D341Med (cell line): ENCODE measurements around the gene PPIL1.

Experiments
- DNase-seq: peaks from one replicate; pipeline ENCODE4 v3.0.0; 2012; ENCODE audit warnings: low spot score

The PPIL1 gene

GRCh38 chr6:36888654-36889481 lies 14.3 kb upstream of the PPIL1 start:
- no peak for DNase-seq

- no peak for DNase-seq
Measured at GRCh38 chr6:36888115-36888643, 13.6 kb upstream of the PPIL1 start.

GRCh38 chr6:36886950-36887618 lies 12.5 kb upstream of the PPIL1 start:
- no peak for DNase-seq

DNA sequence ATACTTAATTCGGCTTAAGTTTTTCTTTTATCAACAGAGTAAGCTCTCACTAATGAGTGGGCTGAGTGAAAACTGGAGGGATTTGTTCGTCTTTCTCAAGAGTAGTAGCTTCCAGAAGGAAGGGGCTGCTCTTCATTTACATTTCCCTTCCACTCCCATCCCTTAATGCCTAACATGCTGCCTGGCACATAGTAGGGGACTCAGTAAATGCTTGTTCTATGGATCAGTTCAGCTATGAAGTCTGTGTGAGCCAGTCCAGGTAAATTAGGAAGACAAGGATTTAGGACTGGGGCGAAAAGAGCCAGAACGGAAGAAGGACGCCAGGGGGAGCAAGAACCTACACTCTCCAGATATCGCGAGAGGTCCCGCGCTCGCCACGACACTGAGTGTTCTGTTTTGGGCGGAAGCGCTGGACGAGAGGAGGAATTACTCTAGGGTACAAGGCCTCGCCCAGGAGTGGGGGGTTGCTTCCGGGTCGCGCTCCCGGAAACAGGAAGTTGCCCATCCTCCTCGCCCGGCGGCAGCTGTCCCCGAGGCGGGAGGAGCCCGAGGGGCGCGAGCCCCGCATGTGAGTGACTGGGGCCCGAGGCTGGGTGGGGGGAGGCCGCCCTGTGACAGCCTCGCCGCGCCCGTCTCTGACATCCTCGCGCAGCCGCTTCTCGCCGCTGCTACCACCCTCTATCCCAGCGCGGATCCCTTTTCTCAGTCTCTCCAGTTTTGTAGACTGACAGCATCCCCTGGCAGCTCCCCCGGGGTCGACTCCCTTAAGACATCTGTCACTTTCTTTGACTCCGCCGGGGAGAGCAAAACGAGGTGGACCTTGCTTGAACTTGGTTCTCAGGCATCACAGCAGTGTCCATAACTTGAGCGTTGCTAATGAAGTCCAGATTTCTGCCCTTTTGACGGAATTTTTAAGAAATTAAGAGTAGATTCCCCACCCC lies 11.1 kb upstream of the PPIL1 start, which contains the start of gene C6orf89:
C6orf89 (plus strand) TSS at position 492 of the 941 bp plus-strand sequence. CDS start 13,493 bp downstream, outside the sequence.
- peak; percentile 92 for DNase-seq

DNA sequence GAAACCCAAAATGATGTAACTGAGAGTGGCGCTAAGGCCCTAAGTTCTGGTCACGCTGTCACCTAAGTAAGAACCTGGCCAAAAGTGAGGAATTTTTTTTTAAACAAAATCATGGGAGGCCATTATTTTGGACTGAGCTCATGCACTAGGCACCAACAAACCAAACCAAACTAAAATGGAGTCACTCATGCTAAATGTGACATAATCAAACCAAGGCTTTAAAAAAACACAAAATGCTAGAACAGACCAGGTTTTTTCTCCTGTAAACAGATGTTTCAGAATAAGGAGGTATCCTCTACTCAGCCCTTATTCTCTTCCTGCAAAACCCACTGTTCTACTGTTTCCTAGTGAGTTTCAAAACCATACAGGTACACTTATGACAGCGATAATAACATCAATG lies 10.0 kb upstream of the PPIL1 start:
- no peak for DNase-seq

- no peak for DNase-seq
Measured at GRCh38 chr6:36875250-36875633, 639 bp upstream of the PPIL1 start.

DNA sequence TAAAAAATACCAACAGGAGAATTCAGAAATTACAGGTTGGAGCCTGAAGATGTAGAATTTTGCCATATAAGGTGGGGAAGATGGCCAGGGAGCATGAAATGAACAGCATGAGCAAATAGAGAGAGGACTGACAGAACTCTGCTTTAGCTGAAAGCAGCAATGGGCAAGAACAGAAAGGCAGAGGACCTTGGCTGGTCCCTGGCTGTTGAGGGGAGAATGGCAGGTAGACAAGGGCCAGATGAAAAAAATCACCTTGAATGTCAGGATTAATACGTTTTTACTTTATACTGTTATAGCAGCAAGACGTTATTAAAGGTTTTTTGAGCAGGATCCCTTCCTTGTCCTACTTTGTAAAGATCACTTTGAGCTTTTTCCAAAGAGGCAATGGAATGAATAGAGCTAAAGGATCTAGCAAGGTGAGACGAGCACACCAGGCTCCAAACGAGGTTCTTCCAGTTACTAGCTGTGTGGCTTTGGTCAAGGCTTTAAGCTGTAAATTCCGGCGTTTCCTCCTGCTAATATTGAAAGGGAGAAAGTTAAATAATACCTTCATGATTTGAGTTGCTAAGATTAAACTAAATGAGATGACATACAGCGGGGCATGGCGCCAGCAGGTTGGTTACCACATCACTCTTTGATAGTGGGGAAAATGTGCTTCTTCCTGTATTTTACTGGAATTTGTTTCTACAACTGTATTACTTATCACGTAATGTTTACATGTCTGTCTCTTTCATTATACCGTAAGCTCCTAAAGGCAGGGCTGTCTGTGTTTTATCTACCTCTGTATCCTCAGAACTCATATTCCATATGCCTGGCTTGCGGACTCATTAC lies 776 bp downstream of the PPIL1 start:
- DNase-seq = no peak

GRCh38 chr6:36873115-36873514 lies 1.5 kb downstream of the PPIL1 start:
- no peak for DNase-seq

- no peak for DNase-seq
Measured at GRCh38 chr6:36871686-36872085, 2.9 kb downstream of the PPIL1 start.

- no peak for DNase-seq
Measured at GRCh38 chr6:36867471-36868224, 7.0 kb downstream of the PPIL1 start.

- no peak for DNase-seq
Measured at GRCh38 chr6:36865835-36866234, 8.8 kb downstream of the PPIL1 start.

DNA sequence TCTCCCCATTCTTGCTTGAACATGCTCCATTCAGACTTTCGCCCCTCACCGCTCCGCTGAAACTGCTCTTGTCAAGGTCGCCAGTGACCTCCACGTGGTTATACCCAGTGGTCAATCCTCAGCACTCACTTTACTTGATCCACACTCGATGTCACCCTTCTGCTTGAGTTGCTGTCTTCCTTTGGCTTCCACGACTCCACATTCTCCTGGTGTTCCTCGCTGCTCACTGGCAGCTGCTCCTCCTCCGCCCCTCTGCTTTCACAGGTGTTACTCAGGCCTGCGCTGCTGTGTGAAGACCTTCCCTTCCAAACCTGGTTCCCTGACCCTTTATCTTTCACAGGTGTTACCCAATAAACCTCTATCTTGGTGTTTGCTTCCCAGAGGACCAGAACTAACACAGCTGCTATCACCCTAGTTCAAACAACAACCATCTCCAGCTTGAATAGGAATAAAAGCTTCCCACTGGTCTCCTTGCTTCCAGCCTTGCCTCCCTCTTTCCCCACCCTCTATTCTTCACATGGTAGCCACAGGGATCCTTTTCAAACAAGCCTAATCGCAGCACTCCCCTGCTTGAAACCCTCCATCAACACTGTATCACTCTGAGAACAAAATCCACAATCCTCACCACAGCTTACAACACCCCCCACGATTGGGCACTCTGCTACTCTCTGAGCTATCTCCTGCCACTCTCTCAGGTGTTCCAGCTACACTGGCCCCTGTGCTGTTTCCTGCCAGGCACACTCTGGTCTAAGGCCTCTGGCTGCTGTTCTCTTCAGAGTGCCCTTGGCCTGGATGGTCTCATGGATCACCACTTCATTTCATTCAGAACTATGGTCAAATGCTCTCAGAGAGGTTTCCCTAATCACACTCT lies 10.7 kb downstream of the PPIL1 start:
- no peak for DNase-seq

DNA sequence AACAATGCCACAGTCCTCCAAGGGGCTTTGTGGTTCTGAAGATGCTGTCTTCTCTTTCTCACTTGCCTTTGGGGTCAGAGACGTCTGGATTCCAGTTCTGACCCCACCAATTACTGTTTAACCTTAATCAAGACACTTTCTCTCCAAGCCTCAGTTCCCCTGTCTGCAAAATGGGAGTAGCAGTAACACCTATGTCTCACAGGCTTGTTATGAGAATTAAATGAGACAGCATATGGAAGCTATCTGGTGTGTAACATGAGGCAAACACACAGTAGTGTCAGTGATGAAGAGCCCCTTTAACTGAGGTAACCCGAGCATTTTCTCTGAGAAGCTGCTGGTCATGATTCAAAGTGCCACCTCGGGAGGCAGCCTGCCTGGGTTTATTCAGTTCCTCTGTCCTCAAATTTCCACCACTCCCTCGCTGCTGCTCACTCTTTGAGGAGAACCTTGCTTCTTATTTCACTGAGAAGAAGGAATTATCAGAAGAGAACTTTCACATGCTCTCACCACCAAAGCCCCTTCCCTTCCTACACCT lies 11.7 kb downstream of the PPIL1 start:
- DNase-seq = no peak

DNA sequence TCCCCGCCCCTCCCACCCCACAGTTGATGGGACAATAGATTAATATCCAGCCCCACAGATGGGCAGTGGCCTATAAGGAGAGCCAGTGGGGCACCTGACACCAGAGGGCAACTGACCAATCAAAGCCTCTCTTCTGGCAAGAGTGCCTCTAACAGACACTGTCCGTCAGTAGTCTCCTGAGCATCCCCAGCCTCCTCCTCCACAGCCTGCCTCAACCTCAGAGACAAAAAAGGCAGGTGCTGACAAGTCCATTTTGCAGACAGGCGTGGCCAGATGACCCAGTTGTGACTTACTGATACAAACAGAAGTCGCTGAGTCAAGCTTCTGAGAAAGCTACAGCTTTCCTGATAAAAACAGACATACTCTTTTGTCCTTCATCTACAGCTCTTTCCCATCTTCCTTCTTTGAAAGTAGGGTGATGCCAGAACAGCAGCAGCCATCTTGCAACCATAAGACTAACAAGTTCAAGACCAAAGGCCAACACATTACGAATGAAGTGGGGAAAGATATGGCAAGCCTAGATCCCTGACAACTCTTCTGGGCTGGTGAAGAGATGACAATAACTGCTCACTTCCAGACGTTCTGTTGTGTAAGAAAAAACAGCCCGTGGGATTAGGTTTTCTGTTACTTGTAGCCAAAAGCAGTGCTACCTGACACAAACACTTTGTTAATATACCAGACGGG lies 12.3 kb downstream of the PPIL1 start:
- no peak for DNase-seq

GRCh38 chr6:36860126-36860525 lies 14.5 kb downstream of the PPIL1 start:
- no peak for DNase-seq

DNA sequence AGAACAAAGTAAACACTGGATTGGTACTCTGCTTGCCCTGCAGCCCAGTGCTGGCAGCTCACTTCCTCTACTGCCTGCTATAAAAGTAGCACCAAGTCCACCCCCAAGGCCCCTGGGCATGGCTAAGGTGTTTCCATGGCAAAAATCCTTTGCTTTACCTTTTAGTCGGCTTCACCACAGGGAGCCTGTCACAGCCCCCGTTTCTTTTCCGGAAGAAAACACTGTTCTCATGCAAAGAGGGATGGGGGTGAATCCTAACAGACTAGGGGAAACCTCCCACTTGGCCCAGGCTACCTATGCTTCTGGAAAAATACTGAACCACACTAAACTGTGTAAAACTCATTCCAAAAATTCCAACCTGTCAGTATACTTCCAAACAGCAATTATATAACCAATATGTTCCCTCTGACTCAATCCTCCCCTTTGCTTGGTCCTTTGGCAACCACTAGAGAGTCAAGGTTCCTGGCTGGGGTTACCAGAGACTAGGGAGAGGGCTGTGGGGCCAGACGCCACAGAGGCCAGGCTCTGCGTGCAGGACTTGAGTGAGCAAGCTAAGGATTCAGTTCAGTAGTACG lies 16.1 kb downstream of the PPIL1 start:
- DNase-seq = peak; percentile 10

GRCh38 chr6:36857325-36857724 lies 17.3 kb downstream of the PPIL1 start:
- DNase-seq = no peak

- peak; percentile 12 for DNase-seq
Measured at GRCh38 chr6:36856277-36856676, 18.3 kb downstream of the PPIL1 start.
